ENCODE results near the gene RGPD3. TPM values are rescaled to one million over a fixed set of nuclear protein-coding genes. Genes with fewer than 3 reads are reported as not detected.

The RGPD3 gene
- total RNA-seq, 4 donors from 2014 or later = 0.41 to 0.75 (median 0.48) TPM; not detected in 1

DNA sequence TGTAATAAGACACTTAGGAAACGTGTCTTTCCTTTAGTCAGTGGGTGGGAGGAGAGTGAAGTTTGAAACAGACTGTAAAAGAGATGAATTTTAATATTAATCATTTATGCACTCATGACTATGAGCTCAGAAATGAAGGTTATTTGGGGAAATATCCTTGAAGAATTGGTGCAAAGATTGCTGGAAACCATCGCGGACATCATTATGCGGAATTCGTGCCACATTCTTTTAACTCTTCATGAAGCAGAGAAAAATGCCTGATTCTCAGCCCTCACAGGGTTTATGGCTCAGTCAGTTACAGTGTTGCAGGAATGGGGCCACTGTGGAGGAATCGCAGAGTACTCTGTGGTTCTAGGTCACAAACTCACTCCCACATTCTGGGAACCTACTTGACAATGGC lies 109.7 kb downstream of the RGPD3 start:
- DNase-seq = no peak
- in situ Hi-C loops (cut with MboI; ENCODE audit: low pct_ligation_motif_present in 1 of 4, low pct_unique_long_range_greater_than_20kb in 1 of 4, low sequenced_read_pairs in 3 of 4) = no loop called here
- no peak overlapping the region for H3K27ac ChIP-seq
- H3K4me3 ChIP-seq = no peak overlapping the region
- TF ChIP-seq POLR2A (IDR thresholded peaks at IDR 0.05) (no peak), POLR2AphosphoS5 (IDR thresholded peaks at IDR 0.05) (no peak), EP300 (IDR thresholded peaks at IDR 0.05; ENCODE audit: low read depth) (no peak)
- TF ChIP-seq, protein P1, sequence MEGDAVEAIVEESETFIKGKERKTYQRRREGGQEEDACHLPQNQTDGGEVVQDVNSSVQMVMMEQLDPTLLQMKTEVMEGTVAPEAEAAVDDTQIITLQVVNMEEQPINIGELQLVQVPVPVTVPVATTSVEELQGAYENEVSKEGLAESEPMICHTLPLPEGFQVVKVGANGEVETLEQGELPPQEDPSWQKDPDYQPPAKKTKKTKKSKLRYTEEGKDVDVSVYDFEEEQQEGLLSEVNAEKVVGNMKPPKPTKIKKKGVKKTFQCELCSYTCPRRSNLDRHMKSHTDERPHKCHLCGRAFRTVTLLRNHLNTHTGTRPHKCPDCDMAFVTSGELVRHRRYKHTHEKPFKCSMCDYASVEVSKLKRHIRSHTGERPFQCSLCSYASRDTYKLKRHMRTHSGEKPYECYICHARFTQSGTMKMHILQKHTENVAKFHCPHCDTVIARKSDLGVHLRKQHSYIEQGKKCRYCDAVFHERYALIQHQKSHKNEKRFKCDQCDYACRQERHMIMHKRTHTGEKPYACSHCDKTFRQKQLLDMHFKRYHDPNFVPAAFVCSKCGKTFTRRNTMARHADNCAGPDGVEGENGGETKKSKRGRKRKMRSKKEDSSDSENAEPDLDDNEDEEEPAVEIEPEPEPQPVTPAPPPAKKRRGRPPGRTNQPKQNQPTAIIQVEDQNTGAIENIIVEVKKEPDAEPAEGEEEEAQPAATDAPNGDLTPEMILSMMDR (IDR thresholded peaks at IDR 0.05) = no peak
- intact Hi-C loops (cut with DNase I; ENCODE audit: low total_unique reads) = no loop called here
- H3K9me3 ChIP-seq = no peaks in the 10 kb centered on the region
- no peaks in the 10 kb centered on the region for H3K4me1 ChIP-seq
- 59 to 61% methylated on average over 5 to 6 of the region's 6 CpGs for WGBS, 2 donors (ENCODE audit: low coverage in 1 of 2)
- no peaks in the 10 kb centered on the region for H3K27me3 ChIP-seq
- H3K36me3 ChIP-seq = no peaks in the 10 kb centered on the region

DNA sequence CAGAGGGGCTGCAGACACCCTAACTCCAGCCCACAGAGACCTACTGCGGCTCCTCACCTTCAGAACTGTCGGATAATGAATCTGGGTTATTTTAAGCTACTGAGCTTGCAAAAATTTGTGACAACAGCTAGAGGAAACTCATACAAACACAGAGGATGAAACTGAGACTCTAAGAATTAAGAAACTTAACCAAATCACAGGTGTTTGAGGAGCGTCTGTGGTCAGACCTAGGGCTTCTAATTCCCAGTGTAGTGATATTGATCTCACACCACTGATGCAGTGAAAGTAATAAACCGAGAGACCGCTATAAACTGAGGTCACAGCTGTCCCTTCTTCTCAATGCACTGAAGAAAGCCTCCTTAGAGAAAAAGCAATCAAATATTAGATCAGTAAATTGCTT lies 110.1 kb downstream of the RGPD3 start:
- intact Hi-C loops (cut with DNase I; ENCODE audit: low total_unique reads) = no loop called here
- no peak overlapping the region for H3K4me3 ChIP-seq
- H3K27me3 ChIP-seq = no peaks in the 10 kb centered on the region
- no peaks in the 10 kb centered on the region for H3K36me3 ChIP-seq
- H3K4me1 ChIP-seq = no peaks in the 10 kb centered on the region
- WGBS, 2 donors (ENCODE audit: low coverage in 1 of 2) = 65 to 67% methylated on average over 4 to 5 of the region's 5 CpGs
- no peak overlapping the region for H3K27ac ChIP-seq
- in situ Hi-C loops (cut with MboI; ENCODE audit: low pct_ligation_motif_present in 1 of 4, low pct_unique_long_range_greater_than_20kb in 1 of 4, low sequenced_read_pairs in 3 of 4) = no loop called here
- no peaks in the 10 kb centered on the region for H3K9me3 ChIP-seq
- no peak for DNase-seq
- no peak for TF ChIP-seq POLR2AphosphoS5 (IDR thresholded peaks at IDR 0.05)

DNA sequence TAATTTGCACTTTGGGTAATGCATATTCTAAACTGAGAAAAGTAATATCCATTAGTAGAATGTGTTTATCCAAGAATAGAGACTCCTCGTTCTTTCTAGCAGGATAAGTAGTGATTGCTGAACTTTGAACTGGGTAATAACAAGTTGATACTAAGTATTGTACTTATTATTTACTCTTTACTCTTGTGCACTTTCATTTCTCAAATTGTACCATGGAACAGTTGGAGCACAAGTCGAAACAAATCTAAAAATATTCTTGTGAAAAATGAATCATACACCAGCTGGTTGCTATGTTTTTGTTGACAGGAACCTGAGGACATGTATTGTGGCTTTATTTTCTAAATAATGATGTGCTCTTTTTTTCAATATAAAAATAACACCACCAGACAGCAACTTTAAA lies 111.9 kb downstream of the RGPD3 start:
- no peak for DNase-seq
- Histone ChIP-seq H3K4me3 (no peak overlapping the region), H3K36me3 (no peaks in the 10 kb centered on the region), H3K27me3 (no peaks in the 10 kb centered on the region), H3K27ac (no peak overlapping the region), H3K4me1 (no peaks in the 10 kb centered on the region), H3K9me3 (no peaks in the 10 kb centered on the region)
- intact Hi-C loops (cut with DNase I; ENCODE audit: low total_unique reads) (no loop called here), in situ Hi-C loops (cut with MboI; ENCODE audit: low pct_ligation_motif_present in 1 of 4, low pct_unique_long_range_greater_than_20kb in 1 of 4, low sequenced_read_pairs in 3 of 4) (no loop called here)
- WGBS, 2 donors (ENCODE audit: low coverage in 1 of 2) = 11 to 26% methylated on average over 2 of the region's 2 CpGs
- TF ChIP-seq POLR2AphosphoS5 (IDR thresholded peaks at IDR 0.05) (no peak), EP300 (IDR thresholded peaks at IDR 0.05; ENCODE audit: low read depth) (no peak), POLR2A (IDR thresholded peaks at IDR 0.05) (no peak)
- TF ChIP-seq, protein P1 (IDR thresholded peaks at IDR 0.05) = no peak

DNA sequence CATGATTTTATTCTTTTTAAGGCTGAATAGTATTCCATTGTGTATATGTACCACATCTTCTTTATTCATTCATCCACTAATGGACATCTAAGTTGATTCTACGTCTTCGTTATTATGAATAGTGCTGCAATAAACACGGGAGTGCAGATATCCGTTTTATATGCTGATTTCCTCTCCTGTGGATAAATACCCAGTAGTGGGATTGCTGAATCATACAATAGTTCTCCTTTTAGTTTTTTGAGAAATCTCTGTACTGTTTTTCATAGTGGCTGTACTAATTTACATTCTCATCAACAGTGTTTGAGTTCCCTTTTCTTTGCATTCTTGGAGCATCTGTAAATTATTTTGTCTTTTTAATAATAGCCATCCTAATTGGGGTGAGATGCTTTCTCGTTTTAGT lies 114.5 kb downstream of the RGPD3 start:
- Histone ChIP-seq H3K27me3 (peaks cover 8% of the 10 kb centered on the region), H3K36me3 (no peaks in the 10 kb centered on the region)

More for the DNA sequence above, 114.5 kb downstream of the RGPD3 start:
- TF ChIP-seq POLR2A (IDR thresholded peaks at IDR 0.05) (no peak), EP300 (IDR thresholded peaks at IDR 0.05; ENCODE audit: low read depth) (no peak), POLR2AphosphoS5 (IDR thresholded peaks at IDR 0.05) (no peak)
- TF ChIP-seq, protein P1 (IDR thresholded peaks at IDR 0.05) = no peak
- WGBS, 2 donors (ENCODE audit: low coverage in 1 of 2) = 82 to 86% methylated on average over 5 of the region's 5 CpGs
- H3K4me1 ChIP-seq = no peaks in the 10 kb centered on the region
- H3K4me3 ChIP-seq = no peak overlapping the region
- DNase-seq = no peak
- H3K9me3 ChIP-seq = no peaks in the 10 kb centered on the region
- in situ Hi-C loops (cut with MboI; ENCODE audit: low pct_ligation_motif_present in 1 of 4, low pct_unique_long_range_greater_than_20kb in 1 of 4, low sequenced_read_pairs in 3 of 4) = no loop called here
- no peak overlapping the region for H3K27ac ChIP-seq
- intact Hi-C loops (cut with DNase I; ENCODE audit: low total_unique reads) = no loop called here

Measured in transverse colon (tissue), 4 donors.